GM12874 (cell line): Measurements from ENCODE around the gene DIRAS3.

Source experiments
- CTCF ChIP-seq: IDR thresholded peaks from 2 replicates; pipeline ENCODE4 v1.5.1; 2011; ENCODE audit warnings: low read depth, mild to moderate bottlenecking, control low read depth, low read length, moderate library complexity; ENCODE audit not compliant: insufficient read depth

DIRAS3 gene, protein sequence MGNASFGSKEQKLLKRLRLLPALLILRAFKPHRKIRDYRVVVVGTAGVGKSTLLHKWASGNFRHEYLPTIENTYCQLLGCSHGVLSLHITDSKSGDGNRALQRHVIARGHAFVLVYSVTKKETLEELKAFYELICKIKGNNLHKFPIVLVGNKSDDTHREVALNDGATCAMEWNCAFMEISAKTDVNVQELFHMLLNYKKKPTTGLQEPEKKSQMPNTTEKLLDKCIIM

DNA sequence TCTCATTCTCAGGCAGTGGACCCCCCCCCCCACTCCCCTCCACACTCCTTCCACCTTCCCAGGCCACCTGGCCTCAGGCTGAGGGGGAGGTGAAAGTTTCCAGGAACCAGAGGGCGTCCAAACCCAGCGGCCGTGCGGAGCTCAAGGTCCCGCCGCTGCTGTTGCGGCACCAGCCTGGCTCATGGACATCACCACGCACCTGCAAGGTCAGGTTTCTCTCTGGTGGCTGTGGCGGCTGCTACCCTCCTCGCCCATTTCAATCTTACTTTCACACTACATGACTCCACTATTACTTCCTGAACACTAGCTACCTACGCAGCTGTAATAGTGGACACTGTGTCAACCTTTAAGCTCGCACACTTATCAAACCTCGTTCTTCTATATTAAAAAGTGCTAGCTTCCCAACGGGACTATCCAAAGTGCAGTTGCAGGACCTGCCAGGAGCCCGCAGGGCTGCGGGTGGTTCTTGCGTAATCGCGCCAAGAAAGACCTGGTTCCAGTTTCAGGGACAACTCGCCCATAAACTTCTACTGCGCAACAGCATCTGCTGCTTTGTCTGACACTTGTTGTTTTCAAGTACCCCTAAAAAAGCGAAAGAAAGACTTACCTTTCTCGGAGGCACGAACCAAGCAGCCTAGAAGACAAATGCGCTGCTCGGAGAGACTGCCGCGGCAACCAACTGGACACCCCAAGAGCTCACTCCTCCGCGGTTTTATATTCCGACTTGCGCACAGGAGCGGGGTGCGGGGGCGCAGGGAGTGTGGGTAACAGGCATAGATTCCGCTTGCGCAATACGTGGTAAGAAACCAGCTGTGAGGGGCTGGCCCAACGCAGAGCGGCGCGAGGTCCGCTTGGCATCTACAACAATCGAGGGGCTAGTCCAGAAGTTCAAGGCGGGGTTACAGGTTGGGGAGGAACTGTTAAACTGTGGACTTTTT lies at the start of gene DIRAS3:
TSS of gene DIRAS3 (minus strand) at position 687 of the 938 bp plus-strand sequence. CDS start 3,330 bp downstream, outside the sequence.
- no peak for TF ChIP-seq CTCF

DNA sequence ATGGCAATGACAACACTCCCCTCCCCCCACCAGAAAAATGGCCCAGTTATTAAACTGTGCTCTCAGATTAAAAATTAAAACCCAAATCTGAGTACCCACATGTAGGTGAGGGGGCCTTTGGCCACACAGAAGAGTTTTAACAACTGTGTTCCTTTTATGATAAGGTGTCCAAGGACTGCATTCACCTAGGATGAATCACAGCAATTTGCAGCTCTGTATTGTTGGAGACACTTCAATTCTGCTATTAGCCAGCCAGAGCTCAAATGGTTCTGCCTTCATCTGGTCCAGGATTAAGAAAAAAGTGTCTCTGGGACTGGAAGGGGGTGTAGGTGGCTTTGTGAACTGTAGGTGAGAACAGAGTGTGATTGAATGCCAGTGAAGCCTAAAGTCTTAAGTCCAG lies 43.3 kb upstream of the DIRAS3 start:
- TF ChIP-seq CTCF = no peak

DNA sequence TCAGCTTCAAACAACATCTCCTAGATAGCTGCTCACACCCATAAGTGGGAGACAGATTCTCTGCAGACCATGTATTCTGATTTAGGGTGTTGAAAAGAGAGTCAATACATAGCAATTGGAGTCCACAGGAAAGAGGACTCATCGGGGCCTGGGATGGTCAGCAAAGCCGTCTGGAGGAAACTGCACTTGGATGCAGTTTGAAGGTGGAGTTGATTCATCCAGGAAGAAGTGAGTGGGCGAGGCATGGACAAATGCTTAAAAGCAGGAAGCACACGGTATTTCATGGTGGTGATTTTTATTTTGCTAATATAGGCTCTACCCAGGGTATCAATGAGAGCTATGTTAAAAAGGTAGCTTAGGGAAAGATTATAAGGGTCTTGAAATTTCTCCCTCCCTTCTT lies 36.8 kb upstream of the DIRAS3 start:
- no peak for TF ChIP-seq CTCF

- no peak for TF ChIP-seq CTCF
Measured at GRCh38 chr1:68085752-68086151, 35.3 kb upstream of the DIRAS3 start.

- no peak for TF ChIP-seq CTCF
Measured at GRCh38 chr1:68083686-68084085, 33.3 kb upstream of the DIRAS3 start.

DNA sequence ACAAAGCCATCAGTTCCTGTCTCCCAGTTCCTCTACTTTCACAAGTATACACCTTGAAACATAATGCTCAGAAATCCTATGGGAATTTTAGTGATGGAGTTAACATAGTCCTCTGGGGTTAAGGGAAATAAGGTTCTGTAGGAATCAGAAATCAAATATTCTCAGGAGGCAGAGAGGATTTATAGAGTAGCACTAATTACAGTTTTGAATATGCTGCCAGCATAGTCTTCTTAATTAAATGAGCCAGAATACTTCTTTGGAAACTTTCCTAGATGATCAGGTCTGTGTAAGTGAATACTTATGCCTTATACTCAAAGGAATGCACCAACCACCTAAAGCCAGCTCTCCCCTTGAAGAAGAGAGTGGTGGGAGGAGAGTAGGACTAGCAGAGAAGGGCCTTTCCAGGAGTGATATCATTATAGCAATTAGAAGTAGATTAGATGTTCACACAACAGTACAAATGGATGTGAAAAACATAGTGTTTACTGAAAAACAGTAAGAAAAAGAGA lies 31.4 kb upstream of the DIRAS3 start:
- TF ChIP-seq CTCF = no peak

DNA sequence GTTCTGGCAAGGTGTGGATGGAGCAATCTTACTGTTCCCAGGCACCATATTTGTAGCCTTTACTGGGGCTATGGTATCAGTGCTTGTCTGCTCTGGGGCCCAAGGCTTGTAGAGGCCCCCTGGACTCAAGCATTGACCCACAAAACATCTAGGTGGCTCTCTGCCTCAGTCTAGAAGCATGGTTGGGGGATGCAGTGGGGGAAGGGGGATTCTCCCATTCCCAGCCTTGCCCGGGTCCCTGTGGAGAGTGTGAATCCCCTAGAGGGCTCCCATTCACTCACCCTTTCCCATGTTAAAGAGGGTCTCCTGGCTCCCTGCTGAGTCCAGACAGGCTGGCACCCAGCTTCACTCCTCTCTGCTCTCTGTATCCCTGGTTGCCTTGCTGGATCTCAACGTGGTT lies 28.2 kb upstream of the DIRAS3 start:
- TF ChIP-seq CTCF = no peak
